Retina (tissue), 1 donor: ENCODE measurements around the gene AKAP9.
"Not testable (repeated sequence)": the region's sequence is repeated elsewhere in the genome, so short reads cannot be mapped to it uniquely, and the experiment has no call there.

ENCODE experiments used
- DNase-seq: peaks from one replicate; pipeline ENCODE4 v3.0.0-alpha.2; 2016

Gene AKAP9

DNA sequence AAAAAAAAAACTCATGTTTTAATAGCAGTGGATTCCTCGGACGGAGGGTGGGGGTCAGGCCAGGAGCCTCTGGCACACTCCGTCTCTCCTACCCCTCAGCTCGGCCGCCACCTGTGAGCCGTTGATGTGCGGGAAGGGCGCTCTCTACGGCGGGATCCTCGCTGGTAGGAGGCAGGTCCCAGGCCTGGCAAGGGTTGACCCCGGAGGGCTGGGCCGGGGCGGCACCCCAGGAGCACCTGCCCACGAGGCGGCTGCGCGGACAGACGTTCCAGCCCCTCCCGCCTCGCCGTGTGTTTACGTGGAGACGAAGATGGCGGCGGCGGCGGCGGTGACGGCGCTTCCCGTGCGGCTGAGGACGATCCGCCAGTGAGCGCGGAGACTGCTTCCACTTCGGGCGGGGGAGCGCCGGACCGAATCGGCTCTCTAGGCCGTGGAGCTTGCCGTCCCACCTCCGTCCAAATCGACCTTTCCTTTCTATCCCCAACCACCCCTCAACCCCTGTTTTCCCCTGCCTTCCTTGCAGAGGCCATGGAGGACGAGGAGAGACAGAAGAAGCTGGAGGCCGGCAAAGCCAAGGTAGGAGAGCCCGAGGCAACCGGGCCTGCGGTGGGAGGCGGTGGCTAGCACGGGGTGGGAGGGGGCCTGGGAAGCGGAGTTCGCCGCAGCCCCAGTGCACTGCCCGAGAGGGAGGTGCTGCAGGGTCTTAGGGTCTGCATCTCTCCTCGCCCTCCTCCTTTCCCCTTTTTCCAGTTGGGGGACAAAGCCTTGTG, at the start of gene AKAP9:
AKAP9 (plus strand) TSS at position 291 of the 770 bp plus-strand sequence; CDS start at position 529, 238 bp downstream.
- DNase-seq, result peak; percentile 93

DNA sequence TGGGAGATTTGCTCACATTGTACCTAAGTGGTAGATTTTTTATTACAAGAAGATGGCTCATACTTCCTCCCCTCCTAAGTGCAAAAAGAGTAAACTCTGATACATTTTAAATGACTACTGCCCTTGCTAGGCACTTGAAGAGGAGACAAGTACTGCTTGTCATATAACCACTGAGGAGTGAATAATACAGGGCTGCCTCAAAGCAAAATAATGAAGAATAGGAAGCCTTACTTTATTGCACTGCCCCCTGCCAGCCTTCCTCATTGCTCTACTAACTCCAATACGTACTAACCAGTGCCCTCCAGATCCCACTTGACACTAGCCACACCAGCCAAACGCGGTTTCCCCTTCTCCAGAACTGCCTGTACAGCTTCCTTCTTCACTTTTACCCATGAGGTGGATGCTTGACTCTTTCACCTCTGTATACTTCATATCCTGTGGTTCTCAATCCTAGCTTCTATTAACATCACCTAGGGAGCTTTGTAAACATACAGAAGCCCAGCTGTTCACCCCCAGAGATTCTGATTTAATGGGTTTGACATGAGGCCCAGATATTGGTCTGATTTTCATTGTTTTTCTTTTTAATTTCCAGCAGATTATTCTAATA, 48.5 kb upstream of the AKAP9 start:
- DNase-seq, result peak; percentile 19

DNA sequence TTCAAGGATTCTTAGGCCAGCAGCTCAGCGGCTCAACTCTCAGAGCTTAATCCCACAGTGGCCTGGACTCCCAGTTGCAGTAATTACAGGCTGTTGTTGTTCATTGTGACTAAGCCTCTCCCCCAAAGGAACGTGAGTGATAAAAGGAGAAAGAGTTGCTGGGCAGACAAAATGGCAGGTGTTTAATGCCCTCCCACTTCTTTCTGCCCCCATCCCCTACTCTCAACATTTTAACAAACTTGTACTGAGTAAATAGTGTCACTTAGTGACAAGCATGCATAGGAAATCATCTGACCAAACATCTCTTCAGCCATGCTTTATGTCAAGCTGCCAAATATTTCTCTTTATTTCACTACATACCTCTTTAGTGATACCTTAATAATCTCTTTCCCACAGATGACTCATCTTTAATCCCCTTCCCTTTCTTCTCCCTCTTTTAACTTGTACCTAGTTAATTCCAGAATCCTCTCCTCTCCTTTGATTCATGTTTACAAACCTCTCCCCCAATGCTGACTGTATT, 47.8 kb upstream of the AKAP9 start:
- peak; percentile 28 for DNase-seq

DNA sequence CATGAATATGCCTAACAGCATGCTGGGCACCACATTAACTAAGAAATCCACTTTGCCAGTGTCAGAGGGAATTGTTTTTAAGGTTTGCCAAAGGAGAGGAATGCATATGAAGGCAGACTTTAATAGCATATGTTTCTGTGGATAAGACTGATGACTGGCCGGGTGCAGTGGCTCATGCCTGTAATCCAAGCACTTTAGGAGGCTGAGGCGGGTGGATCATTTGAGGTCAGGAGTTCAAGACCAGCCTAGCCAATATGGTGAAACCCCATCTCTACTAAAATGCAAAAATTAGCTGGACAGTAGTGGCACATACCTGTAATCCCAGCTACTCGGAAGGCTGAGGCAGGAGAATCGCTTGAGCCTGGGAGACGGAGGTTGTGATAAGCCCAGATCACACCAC, 47.0 kb upstream of the AKAP9 start:
- not testable (repeated sequence) for DNase-seq

DNA sequence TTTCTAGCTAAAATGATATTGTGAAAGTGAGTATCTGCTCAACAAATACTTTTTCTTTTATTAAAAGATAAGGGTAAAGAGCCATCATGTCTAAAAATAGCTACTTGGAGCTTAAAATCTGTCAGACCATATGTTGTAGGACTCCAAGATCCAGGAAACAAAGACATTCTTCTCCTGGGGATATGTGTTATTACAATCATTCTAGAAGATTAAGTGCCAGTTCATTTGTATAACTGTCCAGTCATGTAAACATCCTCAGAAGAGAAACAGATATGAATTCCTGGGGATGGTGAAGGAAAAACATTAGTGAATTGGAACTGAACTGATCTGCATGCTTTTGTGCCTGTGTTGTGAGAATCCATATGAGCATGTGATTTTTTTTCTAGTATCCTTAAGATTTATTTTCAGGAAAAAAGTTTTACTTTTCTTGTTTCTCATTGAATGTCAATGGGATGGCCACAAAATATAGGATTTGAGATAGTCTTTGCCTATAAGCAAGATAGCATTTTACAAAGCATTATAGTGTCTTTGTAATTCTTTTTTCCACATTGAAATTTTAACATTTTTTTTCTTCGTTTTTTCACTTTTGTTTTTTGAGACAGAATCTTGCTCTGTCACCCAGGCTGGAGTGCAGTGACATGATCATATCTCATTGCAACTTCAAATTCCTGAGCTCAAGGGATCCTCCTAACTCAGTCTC, 45.7 kb upstream of the AKAP9 start:
- DNase-seq, result no peak

DNA sequence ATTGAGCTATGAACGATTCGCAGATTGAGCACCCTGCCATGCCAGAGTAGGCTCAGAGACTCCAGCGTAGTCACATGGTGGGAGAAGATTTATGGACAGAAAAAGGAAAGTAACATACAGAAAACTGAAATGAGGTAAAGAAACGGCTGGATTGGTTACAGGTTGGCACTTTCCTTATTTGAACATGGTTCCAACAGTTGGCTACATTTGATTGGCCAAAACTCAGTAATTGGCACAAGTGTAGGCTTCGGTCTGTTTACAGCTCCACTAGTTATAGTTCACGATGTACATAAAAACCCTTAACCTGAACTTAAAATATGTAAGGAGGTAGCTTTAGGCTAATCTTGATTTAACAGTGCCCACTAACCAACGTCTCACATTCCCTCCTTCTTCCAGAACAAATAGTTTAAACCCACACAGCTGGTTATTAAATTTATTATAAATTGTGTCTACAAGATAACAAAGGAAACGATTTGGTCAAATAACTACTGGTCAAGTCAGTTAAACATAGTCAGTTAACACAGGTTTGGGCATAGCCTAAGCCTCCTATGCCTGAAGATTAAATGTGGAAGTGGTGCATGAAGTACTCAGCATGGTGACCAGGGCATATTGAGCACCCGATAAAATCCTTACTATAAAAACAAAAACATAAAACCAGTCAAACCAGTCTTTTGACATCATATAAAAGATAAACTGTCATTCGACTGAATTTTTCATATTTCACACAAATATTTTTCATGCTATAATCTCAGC, 42.2 kb upstream of the AKAP9 start:
- no peak for DNase-seq

DNA sequence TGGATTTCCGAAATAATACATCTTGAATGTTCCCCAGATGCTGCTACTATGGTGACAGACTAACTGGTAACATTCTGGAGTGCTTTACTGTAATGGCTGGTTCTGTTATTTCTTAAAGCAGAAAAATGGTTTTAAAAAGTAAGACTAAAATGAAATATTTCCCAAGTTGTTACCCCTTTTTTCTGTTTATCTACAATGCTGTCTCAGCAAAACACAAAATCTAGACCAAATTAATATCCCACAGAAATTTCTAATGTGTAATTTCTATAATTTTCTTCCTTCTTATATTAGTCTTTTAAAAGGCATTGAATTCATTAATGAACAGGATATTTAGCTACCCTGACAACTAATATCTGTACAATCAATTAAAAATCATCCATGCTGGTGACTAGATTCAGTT, 41.1 kb upstream of the AKAP9 start:
- no peak for DNase-seq

DNA sequence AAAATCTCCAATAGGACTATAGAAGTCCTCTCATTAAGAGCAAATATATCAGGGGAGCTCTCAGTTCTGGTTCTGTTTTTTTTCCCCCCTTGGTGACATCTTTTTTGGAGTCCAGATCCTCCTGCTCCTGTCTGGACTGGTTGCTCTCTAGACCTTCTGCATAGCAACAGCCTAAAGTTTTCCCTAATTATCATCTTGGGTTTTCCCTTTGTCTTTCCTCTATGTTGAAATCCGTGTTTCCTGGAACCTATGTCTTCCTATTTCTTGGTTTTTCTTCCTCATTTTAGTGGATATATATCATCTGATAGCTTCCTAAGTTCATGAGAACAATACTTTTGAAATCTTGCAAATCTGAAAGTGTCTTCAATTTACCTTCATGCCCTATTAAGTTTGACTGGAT, 30.5 kb upstream of the AKAP9 start:
- no peak for DNase-seq

DNA sequence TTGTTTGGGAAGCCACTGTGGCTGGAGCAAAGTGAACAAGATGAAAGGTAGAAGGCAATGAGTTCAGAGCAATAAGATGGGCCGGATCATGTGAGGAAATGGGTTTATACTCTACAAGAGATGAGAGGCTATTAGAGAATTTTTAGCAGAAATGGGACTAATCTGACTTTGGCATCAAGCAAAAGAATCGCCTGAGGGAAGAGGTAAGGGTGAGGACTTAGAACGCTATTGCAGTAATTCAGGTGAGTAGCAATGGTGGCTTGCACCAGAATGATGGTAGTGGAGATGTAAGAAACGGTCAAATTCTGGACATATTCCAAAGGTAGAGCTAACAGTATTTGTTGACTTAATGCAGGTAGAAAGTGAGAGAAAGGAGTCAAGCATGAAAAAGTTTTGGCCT, 29.5 kb upstream of the AKAP9 start:
- no peak for DNase-seq

DNA sequence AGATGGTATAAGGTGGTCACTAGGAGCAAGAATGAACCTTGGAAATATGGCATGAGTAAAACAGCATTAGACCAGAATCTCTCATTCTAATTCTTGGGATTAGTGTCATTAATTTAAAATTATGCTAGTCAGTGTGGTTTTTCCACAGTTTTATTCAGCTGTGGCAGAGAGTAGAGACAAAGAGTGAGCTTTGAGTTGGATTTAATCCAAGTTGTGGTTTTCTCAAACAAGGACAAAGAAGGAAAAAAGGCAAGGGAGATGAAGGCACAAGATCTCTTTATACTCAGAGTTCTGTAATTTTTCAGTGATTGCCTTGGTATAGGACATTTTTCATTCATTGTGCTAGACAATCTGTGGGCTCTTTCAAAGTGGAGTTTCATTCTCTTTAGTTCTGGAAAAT, 28.2 kb upstream of the AKAP9 start:
- no peak for DNase-seq

DNA sequence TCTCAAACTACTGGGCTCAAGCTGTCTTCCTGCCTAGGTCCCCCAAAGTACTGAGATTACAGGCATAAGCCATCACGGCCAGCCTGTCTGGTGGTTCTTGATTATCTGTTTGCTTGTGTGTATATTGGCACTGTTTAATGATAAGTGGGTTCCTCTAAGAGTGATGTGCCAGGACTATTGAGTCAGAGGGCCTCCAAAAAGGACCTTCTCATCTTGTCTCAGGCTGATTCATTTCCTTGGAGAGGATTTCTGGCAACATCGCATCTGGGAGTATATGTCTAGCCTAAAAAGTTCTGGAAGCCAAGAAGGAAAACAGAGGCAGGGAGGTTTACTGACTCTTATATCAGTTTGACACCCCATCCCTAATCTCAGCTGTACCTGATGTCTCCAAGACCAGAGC, 27.1 kb upstream of the AKAP9 start:
- DNase-seq, result no peak

DNA sequence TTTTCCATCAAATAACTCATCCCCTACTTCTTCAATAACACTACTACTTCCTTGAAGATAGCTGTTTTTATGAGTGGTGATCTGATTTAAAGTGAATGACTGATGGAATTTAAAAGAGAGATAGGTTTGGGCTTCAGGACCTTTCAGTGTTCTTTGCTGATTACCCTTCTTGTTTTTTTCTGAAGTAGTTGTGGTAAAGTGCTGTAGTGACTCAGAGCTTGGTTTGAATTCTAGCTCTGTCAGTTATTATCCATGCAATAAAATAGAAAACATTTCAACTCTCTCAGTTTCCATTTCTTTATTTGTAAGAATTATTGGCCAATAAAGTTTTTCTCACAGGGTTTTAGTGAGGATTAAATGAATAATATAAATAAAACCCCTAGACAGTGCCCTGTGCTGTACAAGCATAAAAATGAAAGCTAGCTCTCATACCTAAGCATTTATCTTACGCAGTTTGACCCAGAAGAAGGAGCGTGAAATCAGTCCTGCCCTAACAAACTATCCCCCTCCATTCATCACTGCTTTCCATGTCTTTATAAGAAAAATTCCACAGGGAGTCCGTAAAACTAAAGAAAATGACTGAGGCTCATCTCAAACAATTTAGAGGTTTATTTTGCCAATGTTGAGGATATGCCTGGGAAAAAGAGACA, 25.1 kb upstream of the AKAP9 start:
- DNase-seq, result no peak

DNA sequence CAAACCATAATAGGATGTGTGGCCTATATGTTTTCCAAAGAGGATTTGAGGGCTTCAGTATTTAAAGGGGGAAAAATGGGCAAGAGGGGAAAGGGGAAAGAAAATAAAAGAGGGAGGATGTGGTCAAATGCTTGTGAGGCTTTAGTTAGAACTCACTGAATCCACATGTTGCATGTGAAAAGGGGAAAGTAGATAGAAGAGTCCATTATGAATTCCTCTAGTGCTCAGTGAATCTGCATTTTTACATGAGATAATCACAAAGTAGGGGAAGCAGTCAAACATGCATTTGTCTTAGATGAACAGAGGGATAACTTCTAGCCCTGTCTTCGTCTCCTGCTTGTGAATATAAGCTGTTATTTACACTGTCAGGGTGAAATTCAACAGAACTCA, 24.6 kb upstream of the AKAP9 start:
- DNase-seq, result no peak

DNA sequence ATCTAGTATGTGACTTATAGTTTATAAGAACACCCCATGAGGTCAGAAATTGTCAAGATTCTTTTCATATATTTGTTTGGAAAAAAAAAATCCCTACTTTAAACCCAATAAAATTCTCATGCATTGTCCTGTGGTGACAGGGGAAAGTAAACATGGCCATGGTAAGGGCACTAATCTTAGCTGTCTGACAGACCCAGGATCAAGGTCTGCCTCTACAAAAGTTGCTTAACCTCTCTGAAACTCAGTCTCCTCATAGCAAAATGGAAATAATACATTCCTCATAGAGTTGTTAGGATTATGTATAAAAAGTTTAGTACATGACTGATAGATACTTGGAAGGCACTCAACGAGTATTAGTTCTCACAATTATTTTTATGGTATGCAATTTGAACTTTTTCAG, 22.3 kb upstream of the AKAP9 start:
- no peak for DNase-seq

DNA sequence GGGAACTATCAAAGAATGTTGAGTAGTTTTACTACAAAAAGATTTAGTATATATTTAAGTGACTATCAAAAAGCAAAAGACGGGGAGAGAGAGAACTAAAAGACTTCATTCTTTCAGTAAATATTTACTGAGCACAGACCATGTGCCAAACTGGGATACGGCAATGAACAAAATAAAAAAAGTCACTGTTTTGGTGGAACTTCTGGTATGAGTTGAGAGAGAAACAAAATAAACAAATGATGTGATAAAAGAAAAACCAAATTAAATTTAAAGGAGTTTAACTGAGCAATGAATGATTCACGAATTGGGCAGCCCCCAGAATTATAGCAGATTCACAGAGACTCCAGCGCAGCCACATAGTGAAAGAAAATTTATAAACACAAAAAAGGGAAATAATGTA, 17.8 kb upstream of the AKAP9 start:
- no peak for DNase-seq

DNA sequence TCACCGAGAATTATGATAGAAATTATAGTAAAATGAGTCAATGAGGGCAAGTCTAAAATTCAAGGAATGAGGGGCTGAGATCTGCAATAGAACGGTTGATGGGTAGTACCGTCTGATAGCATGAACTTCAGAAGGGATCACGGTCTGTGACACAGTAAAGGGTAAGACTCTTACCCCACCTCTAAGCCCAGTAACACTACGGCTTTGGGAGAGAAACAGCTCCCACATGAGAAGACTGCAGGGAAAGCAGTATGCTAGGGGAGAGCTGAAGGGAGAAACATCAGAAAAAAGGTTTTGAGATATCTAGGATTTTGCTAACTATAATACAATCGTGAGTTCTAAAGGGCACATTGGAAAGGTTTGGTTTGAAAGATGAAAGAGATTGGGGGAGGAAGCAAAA, 12.8 kb upstream of the AKAP9 start:
- no peak for DNase-seq

DNA sequence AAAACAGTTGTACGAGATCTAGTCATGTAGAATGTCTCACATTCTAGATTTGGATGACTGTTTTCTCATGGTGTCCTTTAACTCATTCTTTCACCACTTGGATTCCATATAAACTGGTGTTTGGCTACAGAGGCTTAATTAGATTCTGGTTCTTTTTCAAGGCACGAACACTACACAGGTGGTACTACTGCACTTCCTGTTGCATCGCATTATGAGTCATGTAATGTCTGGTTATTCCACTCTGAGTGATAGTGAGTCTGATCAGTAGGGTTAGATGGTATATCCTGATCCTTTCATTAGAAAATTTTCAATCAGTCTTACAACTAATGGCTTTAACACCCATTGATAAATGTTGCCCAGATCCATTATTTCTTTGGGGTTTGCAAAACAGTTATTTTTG, 11.2 kb upstream of the AKAP9 start:
- DNase-seq, result no peak

DNA sequence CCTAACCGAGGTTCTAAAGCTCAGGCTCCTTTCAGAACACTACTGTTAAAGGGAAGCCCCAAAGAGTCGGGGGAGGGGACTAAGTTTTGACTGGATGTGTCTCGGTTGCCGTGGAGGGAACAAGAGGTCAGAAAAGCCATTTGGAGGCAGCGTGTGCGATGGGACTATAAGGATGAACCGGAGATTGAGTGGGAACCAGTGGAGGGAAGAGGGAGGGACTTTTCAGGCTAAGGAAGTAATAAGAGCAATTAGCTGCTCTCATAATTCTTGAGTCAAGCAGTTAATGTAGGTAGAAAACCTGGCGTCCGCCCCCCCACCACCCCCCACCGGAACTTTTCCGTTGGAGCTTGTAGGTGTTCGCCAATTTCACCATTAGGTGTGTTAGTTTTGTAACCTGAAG, 491 bp upstream of the AKAP9 start:
- no peak for DNase-seq

DNA sequence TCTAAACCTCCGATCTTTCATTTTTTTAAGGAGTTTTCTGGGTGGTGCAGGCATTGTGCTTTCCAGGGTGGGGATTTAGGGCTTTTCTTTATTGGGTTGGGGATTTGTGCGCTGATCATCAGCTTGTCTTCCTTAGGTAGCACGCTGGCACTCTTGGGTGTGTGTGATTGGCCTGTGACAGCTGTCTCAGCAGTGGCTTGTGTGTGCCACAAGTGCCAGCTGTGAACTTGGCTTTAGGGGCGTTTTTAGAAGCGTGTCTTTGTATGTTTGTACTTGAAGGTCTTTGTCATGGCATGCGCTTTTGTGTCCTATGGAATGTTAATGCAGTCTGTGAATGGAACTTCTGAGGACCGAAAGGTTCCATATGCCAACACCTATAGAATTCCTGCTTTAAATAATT, 788 bp downstream of the AKAP9 start:
- peak; percentile 74 for DNase-seq

DNA sequence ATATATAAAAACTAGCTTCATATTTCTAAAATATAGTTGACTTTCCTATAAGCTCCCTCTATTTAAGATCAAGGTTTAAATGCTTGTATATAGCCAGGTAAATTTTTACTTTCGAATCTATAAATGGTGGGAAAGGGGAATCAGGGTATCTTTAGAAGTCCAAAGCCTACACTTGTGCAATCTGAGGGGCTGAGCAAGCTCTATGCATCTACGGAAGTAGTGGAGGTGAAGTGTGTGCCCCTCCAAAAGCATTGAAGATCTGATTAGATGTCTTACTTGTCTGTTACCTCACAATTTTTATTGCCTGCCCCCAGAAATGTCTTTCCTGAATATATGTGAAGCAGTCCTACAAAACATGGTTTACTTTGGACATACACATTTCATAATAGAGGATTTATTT, 1.6 kb downstream of the AKAP9 start:
- DNase-seq, result no peak

DNA sequence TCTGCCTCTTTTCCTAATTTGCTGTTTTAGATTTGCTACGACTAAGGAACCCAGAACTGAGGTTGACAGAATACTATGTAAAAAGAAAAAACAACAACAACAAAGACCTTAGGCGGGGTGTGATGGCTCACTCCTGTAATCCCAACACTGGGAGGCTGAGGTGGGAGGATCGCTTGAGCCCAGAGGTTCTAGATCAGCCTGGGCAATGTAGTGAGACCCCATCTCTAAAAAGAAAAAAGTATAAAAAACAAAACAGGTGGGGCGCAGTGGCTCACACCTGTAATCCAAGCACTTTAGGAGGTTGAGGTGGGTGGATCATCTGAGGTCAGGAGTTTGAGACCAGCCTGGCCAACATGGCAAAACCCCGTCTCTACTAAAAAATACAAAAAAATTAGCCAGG, 4.3 kb downstream of the AKAP9 start:
- DNase-seq, result not testable (repeated sequence)

DNA sequence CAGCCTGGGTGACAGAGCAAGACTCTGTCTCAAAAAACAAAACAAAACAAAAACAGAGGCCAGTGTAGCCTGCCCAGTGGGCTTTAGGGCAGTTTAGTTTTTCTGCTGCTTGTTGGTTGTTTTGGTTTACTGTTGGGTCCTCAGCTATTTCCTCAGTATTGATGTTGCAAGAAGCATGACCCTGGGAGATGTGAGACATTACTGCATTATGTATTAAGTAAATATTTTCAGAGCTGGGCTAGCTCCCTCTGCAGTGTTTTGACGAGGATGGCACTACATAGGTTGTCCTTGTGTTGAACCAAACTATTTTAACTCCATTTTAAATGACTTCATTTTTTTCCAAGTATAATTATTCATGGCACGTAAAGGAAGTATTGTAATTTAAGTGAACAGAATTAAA, 4.8 kb downstream of the AKAP9 start:
- no peak for DNase-seq

DNA sequence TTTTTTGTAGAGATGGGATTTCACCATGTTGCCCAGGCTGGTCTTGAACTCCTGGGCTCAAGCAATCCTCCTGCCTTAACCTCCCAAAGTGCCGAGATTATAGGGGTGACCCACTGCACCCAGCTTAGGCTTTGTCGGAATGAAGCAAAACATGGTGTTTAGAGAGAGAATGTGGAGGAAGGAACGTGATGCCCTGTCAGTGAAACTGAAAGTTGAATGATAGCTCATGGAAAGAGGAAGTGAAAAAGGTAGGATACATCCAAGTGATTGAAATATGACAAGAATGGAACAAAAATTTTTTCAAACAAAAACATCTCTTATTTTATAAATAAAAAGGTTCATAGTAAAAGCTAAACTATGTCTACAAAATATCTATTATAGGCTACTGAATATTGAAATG, 5.9 kb downstream of the AKAP9 start:
- DNase-seq, result no peak
